Tibial nerve (tissue), 3 donors: ENCODE measurements around the gene FLII.

Experiments used
- POLR2A ChIP-seq, 2 donors: fragments of 450-650 bp; IDR thresholded peaks; one replicate each; pipeline ENCODE4 v1.6.1; 2017; ENCODE audit warnings: antibody characterized with exemption in 2 of 2, mild to moderate bottlenecking in 2 of 2, moderate library complexity in 2 of 2
- TF ChIP-seq, protein P1 (sequence below), 5 experiments: fragments of 200-600 bp in 3 of 5; fragments of 450-650 bp in 2 of 5; sonication (generic) in 3 of 5; IDR thresholded peaks; one replicate each; pipeline ENCODE4 v1.5.1; 2016 to 2019; ENCODE audit warnings: antibody characterized with exemption in 5 of 5, mild to moderate bottlenecking in 3 of 5, moderate library complexity in 2 of 5

DNA sequence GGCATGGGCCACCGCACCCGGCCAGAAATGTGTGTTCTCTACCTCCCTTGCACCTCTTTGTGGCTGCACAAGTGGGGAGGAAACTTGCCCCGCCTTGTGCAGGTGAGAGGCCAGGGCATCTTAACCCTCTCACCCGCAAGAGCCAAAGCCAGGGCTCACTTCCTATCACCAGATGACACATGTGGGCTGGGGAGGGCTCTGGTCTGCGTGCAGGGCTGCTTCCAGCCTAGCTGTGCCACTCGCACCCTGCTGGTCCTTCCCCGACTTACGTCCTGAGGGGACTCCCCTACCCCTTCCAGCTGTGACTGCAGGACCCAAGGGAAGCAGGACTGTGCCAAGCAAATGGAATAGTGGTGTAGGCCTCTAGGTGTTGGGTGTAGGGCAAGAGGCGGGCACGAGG is 8.8 kb upstream of the FLII start:
- TF ChIP-seq, protein P1, sequence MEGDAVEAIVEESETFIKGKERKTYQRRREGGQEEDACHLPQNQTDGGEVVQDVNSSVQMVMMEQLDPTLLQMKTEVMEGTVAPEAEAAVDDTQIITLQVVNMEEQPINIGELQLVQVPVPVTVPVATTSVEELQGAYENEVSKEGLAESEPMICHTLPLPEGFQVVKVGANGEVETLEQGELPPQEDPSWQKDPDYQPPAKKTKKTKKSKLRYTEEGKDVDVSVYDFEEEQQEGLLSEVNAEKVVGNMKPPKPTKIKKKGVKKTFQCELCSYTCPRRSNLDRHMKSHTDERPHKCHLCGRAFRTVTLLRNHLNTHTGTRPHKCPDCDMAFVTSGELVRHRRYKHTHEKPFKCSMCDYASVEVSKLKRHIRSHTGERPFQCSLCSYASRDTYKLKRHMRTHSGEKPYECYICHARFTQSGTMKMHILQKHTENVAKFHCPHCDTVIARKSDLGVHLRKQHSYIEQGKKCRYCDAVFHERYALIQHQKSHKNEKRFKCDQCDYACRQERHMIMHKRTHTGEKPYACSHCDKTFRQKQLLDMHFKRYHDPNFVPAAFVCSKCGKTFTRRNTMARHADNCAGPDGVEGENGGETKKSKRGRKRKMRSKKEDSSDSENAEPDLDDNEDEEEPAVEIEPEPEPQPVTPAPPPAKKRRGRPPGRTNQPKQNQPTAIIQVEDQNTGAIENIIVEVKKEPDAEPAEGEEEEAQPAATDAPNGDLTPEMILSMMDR (IDR thresholded peaks at IDR 0.05), result no peak
- no peak for TF ChIP-seq POLR2A (IDR thresholded peaks at IDR 0.05)
